RWPE1 (cell line): ENCODE measurements around the gene ZNF135.

Experiments
- CTCF ChIA-PET: fragments of 350-600 bp; sonication (Branson Sonifier 250); formaldehyde crosslinking; extraction: SDS; loops from one replicate; lab custom pipeline; 2021; lab: Yijun Ruan, JAX
- POLR2A ChIA-PET: fragments of 400-600 bp; formaldehyde crosslinking; extraction: SDS; loops from one replicate; lab custom pipeline; 2020; ENCODE audit warnings: antibody characterized with exemption; ENCODE audit not compliant: low non-redundant PET; lab: Yijun Ruan, JAX
- DNase-seq: peaks from one replicate; pipeline ENCODE4 v3.0.0; 2012; ENCODE audit warnings: low spot score
- H3K27ac ChIP-seq: fragments of 450-650 bp; 2 replicates; pipeline ENCODE4 v1.5.1; 2017
- CTCF ChIP-seq: fragments of 450-650 bp; conservative IDR thresholded peaks from 2 replicates; pipeline ENCODE4 v1.5.1; 2017; ENCODE audit warnings: low read depth, mild to moderate bottlenecking

ZNF135 gene

DNA sequence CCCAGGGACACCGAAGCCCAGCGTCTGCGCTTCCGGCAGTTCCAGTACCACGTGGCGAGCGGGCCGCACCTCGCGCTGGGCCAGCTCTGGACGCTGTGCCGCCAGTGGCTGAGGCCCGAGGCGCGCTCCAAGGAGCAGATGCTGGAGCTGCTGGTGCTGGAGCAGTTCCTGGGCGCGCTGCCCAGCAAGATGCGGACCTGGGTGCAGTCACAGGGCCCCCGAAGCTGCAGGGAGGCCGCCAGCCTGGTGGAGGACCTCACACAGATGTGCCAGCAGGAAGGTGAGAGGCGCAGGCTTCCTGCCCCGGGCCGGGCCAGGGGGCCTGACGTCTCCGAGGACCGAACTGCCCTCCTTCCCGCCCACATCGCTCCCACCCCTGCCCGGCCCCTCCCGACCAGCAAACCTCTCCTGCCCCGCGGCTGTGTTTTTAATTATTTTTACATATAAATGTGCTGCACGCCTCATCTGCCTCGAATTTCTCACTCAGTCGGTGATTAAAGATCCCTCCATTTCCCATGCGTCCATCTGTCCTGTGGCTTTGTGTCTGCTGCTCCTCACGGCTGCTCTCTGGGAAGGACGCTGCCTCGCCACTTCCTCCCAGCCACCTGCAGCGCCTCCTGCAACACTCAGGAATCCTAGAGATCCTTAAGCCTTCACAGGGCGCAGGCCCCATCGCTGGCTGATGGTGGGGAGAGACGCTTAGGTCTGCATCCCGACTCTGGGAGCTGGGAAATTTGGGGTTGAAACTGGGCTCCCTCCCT is 21.0 kb upstream of the ZNF135 start:
- CTCF ChIA-PET = no interaction called here
- H3K27ac ChIP-seq = no peak overlapping the region
- POLR2A ChIA-PET = no interaction called here
- DNase-seq = no peak
- TF ChIP-seq CTCF = no peak

DNA sequence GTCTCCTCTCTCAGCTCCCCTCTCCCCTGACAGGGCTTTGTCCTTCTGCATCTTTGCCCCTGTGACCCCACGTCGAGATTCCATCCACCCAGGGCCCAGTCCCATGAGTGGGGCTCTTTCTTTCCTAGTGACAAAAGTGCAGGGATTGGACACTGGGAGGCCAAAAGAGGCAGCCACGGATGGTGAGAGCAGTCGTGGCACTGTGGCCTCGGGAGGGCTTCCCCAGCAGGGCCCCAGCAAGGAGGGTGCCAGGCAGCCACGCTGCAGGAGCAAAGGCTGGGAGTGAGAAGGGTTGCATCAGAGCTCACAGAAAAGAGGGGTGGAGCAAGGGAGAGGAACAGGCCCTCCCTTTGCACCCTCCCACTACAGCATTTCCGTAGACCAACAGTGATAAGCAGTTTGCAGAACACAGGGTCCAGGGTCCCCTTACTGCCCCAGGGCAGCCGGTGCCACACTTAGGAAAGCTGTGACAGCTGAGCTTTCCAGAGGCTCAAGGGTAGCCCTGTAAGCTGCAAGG is 20.3 kb upstream of the ZNF135 start:
- CTCF ChIA-PET = no interaction called here
- no peak for DNase-seq
- POLR2A ChIA-PET = interaction anchor here (0.5 kb wide), 1 partner anchor 8 kb away, joined by 3 read pairs; no protein-coding TSS in a partner anchor
- no peak for TF ChIP-seq CTCF
- no peak overlapping the region for H3K27ac ChIP-seq

DNA sequence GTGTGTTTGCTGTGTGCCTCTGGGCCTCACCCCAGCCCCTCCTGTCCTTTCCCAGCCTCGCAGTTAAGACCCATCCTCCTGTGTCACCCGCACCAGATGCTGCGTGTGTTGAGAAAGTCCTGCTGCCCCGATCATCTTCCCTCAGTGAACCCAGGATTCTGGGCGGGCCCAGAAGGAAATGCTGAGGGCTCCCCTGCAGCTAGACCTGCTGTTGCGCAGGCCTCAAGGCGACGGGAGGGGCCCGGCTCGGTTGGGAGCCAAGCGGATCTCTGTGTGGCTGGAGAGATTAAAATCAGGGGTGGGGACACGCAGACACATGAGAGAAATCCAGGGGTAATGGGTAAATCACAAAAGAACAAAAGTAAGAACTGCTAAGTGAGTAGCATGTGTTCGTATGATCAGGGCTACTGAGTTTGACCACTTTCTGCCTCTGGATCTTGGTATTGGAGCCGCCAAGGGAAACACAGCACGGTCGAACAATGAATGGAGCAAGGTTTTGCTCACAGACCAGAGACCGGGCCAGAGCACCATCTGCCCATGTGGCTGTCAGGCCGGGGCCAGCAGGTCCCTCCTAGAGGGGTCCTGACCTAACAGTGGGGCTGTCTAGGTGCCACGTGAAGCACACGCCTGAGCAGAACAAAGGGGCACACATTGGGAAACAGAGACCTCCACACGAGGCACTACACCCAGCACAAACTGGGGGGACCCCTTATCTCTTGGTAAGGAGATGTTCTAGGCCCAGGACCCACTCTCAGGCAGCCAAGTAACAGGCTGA is 18.1 kb upstream of the ZNF135 start:
- ChIA-PET POLR2A (no interaction called here), CTCF (no interaction called here)
- no peak for DNase-seq
- no peak for TF ChIP-seq CTCF
- no peak overlapping the region for H3K27ac ChIP-seq

DNA sequence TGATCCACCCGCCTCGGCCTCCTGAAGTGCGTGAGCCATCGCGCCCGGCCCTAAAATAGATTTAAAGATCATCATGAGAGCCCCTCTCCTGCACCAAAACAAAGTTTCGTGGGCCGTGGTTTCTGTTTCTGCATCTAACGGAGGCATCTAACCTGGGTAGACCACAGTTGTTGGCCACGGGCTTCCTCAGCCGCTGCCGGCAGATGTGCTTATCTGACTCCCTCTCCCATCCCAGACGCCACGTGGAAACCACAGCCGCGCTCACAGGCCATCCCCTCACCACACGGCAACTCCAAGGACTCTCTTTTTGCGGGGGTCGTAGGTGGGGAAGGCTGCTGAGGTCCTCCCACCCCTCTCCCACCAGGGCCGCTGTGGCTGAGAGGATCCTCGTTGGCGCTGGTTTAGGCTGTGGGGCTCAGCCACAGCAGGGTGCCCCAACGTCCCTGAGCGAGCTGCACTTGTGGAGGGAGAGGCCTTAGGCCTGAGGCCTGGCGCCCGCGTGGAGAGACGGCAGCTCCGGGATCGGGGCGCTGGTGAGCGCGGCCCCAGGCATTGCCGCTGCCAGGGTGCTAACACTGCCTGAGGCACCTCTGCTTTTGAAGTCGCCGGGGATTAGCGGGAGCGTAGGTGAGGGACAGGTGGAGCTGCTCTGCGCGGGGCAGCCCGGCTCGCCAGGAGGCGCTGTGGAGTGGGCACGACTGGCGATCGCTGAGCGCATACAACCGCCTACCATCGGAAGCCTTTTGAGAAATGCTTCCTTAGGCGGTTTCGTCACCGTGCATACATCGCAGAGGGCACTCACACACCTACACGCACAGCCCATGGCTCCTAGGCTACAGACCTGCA is 16.4 kb upstream of the ZNF135 start:
- ChIA-PET POLR2A (interaction anchor here (0.6 kb wide), 1 partner anchor 633 kb away, joined by 3 read pairs; no protein-coding TSS in a partner anchor), CTCF (no interaction called here)
- no peak overlapping the region for H3K27ac ChIP-seq
- DNase-seq = no peak
- no peak for TF ChIP-seq CTCF

GRCh38 chr19:58044391-58044790 is 14.7 kb upstream of the ZNF135 start:
- ChIA-PET POLR2A (no interaction called here), CTCF (interaction anchor here (0.7 kb wide), 1 partner anchor 111 kb away, joined by 3 read pairs; no protein-coding TSS in a partner anchor)
- no peak for DNase-seq
- no peak overlapping the region for H3K27ac ChIP-seq
- no peak for TF ChIP-seq CTCF

DNA sequence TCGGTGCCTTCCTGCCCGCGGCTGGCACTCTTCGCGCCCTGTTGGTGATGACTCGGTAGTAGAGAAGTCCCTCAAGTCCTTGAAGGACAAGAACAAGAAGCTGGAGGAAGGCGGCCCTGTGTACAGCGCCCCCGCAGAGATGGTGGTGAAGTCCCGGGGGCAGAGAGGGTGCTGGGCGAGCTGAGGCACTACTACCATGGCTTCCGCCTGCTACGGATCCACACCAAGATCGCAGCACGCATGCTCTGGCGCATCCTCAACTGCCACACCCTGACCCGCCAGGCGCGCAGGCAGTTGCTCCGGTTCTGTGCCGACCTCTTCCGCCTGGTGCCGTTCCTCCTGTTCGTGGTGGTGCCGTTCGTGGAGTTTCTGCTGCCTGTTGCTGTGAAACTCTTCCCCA is 14.2 kb upstream of the ZNF135 start:
- DNase-seq = no peak
- no peak for TF ChIP-seq CTCF
- CTCF ChIA-PET = no interaction called here
- POLR2A ChIA-PET = no interaction called here
- no peak overlapping the region for H3K27ac ChIP-seq
